ENCODE measurements around the gene GDF3. TPM values are rescaled to one million over a fixed set of nuclear protein-coding genes. Genes with fewer than 3 reads are reported as not detected.
A peak's percentile ranks its signal among the peaks of the same experiment; 100 is the strongest.

Gene GDF3
- total and polyA plus RNA-seq, 2 experiments from 2014 or later = 0.19 TPM; not detected in 1

DNA sequence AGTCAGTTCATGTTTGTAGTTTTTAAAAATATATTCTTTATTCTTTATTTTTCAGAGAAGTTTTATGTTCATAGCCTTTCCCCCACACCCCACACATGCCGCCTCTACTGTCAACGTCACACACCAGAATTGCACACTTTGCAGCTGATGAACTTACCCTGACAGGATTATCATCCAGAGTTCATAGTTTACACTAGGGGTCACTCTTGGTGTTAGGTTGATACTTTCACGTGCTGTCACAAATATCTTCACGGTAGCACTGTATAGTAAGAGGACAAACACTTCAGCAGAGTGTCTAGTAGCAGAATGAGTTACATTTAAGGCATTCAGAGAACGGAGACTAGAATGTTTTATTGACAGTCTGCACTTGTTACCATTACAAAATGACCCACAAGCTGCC, 20.8 kb upstream of the GDF3 start:
- H3K9me3 ChIP-seq (ENCODE audit: low read depth) = no peaks in the 10 kb centered on the region
- no peak overlapping the region for H2AFZ ChIP-seq
- no peaks in the 10 kb centered on the region for H3K27me3 ChIP-seq
- no peaks in the 10 kb centered on the region for H3K9me2 ChIP-seq (replicated peaks; ENCODE audit: insufficient read depth)
- WGBS (ENCODE audit: low lambda C conversion rate, missing lambda C conversion rate) = 13% methylated on average over 5 of the region's 5 CpGs
- DNase-seq (ENCODE audit: low spot score) = peak; percentile 19
- H3K4me1 ChIP-seq (ENCODE audit: insufficient read depth) = no peaks in the 10 kb centered on the region
- H3K36me3 ChIP-seq (replicated peaks; ENCODE audit: insufficient read depth, low read depth) = no peaks in the 10 kb centered on the region
- no peak overlapping the region for H3K27ac ChIP-seq
- no peaks in the 10 kb centered on the region for H3K79me2 ChIP-seq
- TF ChIP-seq, protein P1, sequence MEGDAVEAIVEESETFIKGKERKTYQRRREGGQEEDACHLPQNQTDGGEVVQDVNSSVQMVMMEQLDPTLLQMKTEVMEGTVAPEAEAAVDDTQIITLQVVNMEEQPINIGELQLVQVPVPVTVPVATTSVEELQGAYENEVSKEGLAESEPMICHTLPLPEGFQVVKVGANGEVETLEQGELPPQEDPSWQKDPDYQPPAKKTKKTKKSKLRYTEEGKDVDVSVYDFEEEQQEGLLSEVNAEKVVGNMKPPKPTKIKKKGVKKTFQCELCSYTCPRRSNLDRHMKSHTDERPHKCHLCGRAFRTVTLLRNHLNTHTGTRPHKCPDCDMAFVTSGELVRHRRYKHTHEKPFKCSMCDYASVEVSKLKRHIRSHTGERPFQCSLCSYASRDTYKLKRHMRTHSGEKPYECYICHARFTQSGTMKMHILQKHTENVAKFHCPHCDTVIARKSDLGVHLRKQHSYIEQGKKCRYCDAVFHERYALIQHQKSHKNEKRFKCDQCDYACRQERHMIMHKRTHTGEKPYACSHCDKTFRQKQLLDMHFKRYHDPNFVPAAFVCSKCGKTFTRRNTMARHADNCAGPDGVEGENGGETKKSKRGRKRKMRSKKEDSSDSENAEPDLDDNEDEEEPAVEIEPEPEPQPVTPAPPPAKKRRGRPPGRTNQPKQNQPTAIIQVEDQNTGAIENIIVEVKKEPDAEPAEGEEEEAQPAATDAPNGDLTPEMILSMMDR (IDR thresholded peaks at IDR 0.05; ENCODE audit: poor library complexity) = peak; percentile 33
- TF ChIP-seq EZH2phosphoT487 (IDR thresholded peaks at IDR 0.05; ENCODE audit: low read depth, severe bottlenecking, unreplicated experiment) = no peak
- no peak overlapping the region for H3K4me3 ChIP-seq
- no peaks in the 10 kb centered on the region for H4K20me1 ChIP-seq (ENCODE audit: insufficient read depth, poor library complexity, severe bottlenecking)
- H3K4me2 ChIP-seq = no peak overlapping the region

DNA sequence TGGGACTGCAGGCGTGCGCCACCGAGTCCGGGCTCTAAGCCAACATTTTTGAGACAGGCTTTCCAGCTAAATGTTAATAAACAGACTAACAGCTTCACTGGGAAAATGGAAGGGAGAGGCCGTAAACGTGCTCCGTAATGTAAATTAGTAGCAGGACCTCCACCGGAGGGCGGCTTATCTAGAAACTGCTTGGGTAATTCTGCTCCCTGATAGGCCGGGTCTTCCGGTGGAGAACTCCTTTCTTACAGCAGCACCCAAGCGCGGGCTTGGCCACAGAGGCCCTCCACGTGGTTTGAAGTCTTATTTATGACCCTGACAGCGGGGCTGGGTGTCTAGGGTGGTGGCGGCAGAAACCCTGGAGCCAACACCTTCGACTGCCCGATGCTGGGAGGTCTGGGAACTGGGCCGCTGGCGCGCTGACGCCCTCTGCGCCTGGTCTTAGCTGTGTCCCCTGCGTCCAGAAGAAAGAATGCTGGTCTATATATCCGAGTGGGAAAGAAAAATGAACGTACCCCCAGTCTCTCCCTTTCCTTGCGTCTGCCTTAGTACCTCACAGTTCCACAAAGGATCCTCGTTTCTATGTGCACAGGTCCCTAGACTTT, 17.4 kb upstream of the GDF3 start:
- Histone ChIP-seq H3K27me3 (no peaks in the 10 kb centered on the region), H2AFZ (no peak overlapping the region), H3K9me3 (ENCODE audit: low read depth) (no peaks in the 10 kb centered on the region), H3K79me2 (no peaks in the 10 kb centered on the region), H4K20me1 (ENCODE audit: insufficient read depth, poor library complexity, severe bottlenecking) (no peaks in the 10 kb centered on the region), H3K36me3 (replicated peaks; ENCODE audit: insufficient read depth, low read depth) (no peaks in the 10 kb centered on the region), H3K4me1 (ENCODE audit: insufficient read depth) (no peaks in the 10 kb centered on the region), H3K4me2 (no peak overlapping the region), H3K4me3 (no peak overlapping the region), H3K9me2 (replicated peaks; ENCODE audit: insufficient read depth) (no peaks in the 10 kb centered on the region), H3K27ac (no peak overlapping the region)
- TF ChIP-seq EZH2 (IDR thresholded peaks at IDR 0.05; ENCODE audit: borderline replicate concordance) (no peak), EZH2phosphoT487 (IDR thresholded peaks at IDR 0.05; ENCODE audit: low read depth, severe bottlenecking, unreplicated experiment) (no peak)
- TF ChIP-seq, protein P1 (IDR thresholded peaks at IDR 0.05; ENCODE audit: poor library complexity) = no peak
- 89% methylated on average over 28 of the region's 28 CpGs for WGBS (ENCODE audit: low lambda C conversion rate, missing lambda C conversion rate)
- no peak for DNase-seq (ENCODE audit: low spot score)

GRCh38 chr12:7711133-7711532, 15.6 kb upstream of the GDF3 start, which contains the start of gene DPPA3:
Gene DPPA3, plus strand, starts transcription at chr12:7711433. Its CDS starts 138 bp downstream, at chr12:7711571.
- Histone ChIP-seq H3K27me3 (no peaks in the 10 kb centered on the region), H3K4me1 (ENCODE audit: insufficient read depth) (no peaks in the 10 kb centered on the region), H2AFZ (no peak within 1 kb of the TSS), H3K36me3 (replicated peaks; ENCODE audit: insufficient read depth, low read depth) (no peaks in the 10 kb centered on the region), H3K4me2 (peak within 1 kb of the TSS; percentile 27), H3K9me3 (ENCODE audit: low read depth) (no peaks in the 10 kb centered on the region), H3K79me2 (no peaks in the 10 kb centered on the region), H3K9me2 (replicated peaks; ENCODE audit: insufficient read depth) (no peaks in the 10 kb centered on the region), H4K20me1 (ENCODE audit: insufficient read depth, poor library complexity, severe bottlenecking) (no peaks in the 10 kb centered on the region), H3K4me3 (no peak within 1 kb of the TSS), H3K27ac (no peak within 1 kb of the TSS)
- TF ChIP-seq, protein P1 (IDR thresholded peaks at IDR 0.05; ENCODE audit: poor library complexity) = no peak
- TF ChIP-seq EZH2 (IDR thresholded peaks at IDR 0.05; ENCODE audit: borderline replicate concordance) (no peak), EZH2phosphoT487 (IDR thresholded peaks at IDR 0.05; ENCODE audit: low read depth, severe bottlenecking, unreplicated experiment) (no peak)
- WGBS (ENCODE audit: low lambda C conversion rate, missing lambda C conversion rate) = 23% methylated on average over 7 of the region's 7 CpGs
- DNase-seq (ENCODE audit: low spot score) = no peak

All from hepatocyte (in vitro differentiated cells).